Spleen (tissue), 7 donors: ENCODE data around the gene PRKCE.

ENCODE experiments used
- POLR2A ChIP-seq, 3 donors: fragments of 450-650 bp; IDR thresholded peaks; one replicate each; pipeline ENCODE4 v1.5.1; 2017; ENCODE audit warnings: antibody characterized with exemption in 3 of 3, mild to moderate bottlenecking in 1 of 3
- POLR2AphosphoS5 ChIP-seq, 3 donors: sonication (generic); formaldehyde crosslinking; IDR thresholded peaks; one replicate each; pipeline ENCODE4 v1.5.1; 2017; ENCODE audit warnings: antibody characterized with exemption in 3 of 3
- TF ChIP-seq, protein P1 (sequence below), 11 experiments: fragments of 200-600 bp in 7 of 11; fragments of 450-650 bp in 4 of 11; sonication (generic) in 4 of 11; IDR thresholded peaks in 8 of 11; conservative IDR thresholded peaks in 3 of 11; 1 replicate in 7 of 11; 2 replicates in 4 of 11; pipeline versions ENCODE4 v1.4.0 to v1.8.0; 2016 to 2021; ENCODE audit warnings: antibody characterized with exemption in 11 of 11, inconsistent platforms in 4 of 11, mild to moderate bottlenecking in 1 of 11
- donor health status: DM: no; HTN: no; CAD: no; lungs with moderate emphysema.
- donor health status: DM: no; HTN: no; CAD: no.
- donor health status: DM: no; HTN: no; CAD: no.

DNA sequence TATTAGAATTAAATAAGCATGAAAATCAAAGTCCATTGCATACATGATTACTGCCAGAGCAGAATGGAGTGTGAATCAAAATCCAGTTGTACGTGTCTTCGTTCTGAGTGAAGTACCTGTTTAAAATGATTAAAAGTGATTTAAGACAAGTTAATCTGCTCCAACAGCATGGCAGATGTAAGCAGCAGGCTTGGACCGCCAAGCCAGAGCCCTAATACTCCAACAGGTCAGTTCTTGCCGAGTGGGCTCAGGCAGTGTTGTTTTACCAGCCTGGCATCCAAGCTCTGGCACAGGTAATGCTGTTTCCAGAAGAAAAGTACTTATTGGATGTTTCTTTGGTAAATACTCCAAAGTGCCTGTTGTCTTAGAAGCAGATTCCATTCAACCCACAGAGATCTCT, 474.3 kb downstream of the PRKCE start:
- TF ChIP-seq, protein P1, sequence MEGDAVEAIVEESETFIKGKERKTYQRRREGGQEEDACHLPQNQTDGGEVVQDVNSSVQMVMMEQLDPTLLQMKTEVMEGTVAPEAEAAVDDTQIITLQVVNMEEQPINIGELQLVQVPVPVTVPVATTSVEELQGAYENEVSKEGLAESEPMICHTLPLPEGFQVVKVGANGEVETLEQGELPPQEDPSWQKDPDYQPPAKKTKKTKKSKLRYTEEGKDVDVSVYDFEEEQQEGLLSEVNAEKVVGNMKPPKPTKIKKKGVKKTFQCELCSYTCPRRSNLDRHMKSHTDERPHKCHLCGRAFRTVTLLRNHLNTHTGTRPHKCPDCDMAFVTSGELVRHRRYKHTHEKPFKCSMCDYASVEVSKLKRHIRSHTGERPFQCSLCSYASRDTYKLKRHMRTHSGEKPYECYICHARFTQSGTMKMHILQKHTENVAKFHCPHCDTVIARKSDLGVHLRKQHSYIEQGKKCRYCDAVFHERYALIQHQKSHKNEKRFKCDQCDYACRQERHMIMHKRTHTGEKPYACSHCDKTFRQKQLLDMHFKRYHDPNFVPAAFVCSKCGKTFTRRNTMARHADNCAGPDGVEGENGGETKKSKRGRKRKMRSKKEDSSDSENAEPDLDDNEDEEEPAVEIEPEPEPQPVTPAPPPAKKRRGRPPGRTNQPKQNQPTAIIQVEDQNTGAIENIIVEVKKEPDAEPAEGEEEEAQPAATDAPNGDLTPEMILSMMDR (IDR thresholded peaks at IDR 0.05 in 8 of 11, conservative IDR thresholded peaks at IDR 0.05 in 3 of 11): no peak
- TF ChIP-seq POLR2A (IDR thresholded peaks at IDR 0.05) (no peak), POLR2AphosphoS5 (IDR thresholded peaks at IDR 0.05) (no peak)
